Activated naive CD4-positive, alpha-beta T cell treated with anti-CD3 and anti-CD28 coated beads for 36 hours (primary cell): ENCODE data around the gene CD109. TPM values are rescaled to one million over a fixed set of nuclear protein-coding genes. Genes with fewer than 3 reads are reported as not detected.
"Not testable (repeated sequence)": the region's sequence is repeated elsewhere in the genome, so short reads cannot be mapped to it uniquely, and the experiment has no call there.

ENCODE experiments used
- CTCF ChIA-PET: fragments of 350-600 bp; sonication (Branson Sonifier 250); formaldehyde crosslinking; loops from one replicate; lab custom pipeline; 2021; ENCODE audit warnings: antibody characterized with exemption; lab: Charles Lee
- DNase-seq: peaks from one replicate; pipeline ENCODE4 v3.0.0-alpha.2; 2020
- H3K27ac Mint-ChIP-seq: one replicate; pipeline ENCODE4 v1.8.0; 2021; ENCODE audit warnings: mild to moderate bottlenecking, mixed read lengths
- H3K27me3 Mint-ChIP-seq: one replicate; pipeline ENCODE4 v1.8.0; 2021; ENCODE audit warnings: low read depth, mixed read lengths
- H3K36me3 Mint-ChIP-seq: one replicate; pipeline ENCODE4 v1.8.0; 2021; ENCODE audit warnings: low read depth, mixed read lengths
- H3K4me1 Mint-ChIP-seq: one replicate; pipeline ENCODE4 v1.8.0; 2021; ENCODE audit warnings: low read depth, mixed read lengths
- H3K4me3 Mint-ChIP-seq: one replicate; pipeline ENCODE4 v1.8.0; 2021; ENCODE audit warnings: mild to moderate bottlenecking, moderate library complexity, mixed read lengths
- H3K9me3 Mint-ChIP-seq: one replicate; pipeline ENCODE4 v1.8.0; 2021; ENCODE audit warnings: mixed read lengths
- intact Hi-C: fragments of 100-400 bp; cut with micrococcal nuclease; formaldehyde crosslinking; loops from one replicate; pipeline ENCODE4 v1.15.1; 2023
- total RNA-seq, 2 experiments: library from RNA; stranded (reverse); gene quantifications; one replicate each; pipeline ENCODE4 v1.2.3, GENCODE V29; 2021

The CD109 gene
- total RNA-seq, 2 experiments from 2014 or later: 6.7 to 7.6 TPM

DNA sequence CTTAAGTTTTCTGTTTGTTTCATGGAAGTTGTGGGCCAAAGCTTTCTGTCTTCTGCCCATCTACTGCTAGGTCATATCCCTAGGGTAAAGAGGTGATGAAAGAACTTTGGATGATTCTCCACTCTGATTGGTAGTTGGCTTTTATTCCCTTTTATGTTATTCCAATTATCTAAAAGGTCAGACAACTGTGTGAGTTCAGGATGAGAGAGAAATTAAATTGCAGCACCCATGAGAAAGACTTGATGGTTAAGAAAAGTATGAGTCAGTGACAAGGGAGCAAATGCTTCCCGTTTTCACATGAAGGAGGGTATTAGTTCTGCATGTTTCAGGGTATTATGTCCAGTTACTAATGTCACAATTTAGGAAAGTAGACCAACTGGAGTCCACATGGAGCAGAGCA lies 136.3 kb downstream of the CD109 start:
- peaks cover 1% of the 10 kb centered on the region for H3K36me3 Mint-ChIP-seq
- no peak overlapping the region for H3K27ac Mint-ChIP-seq
- H3K27me3 Mint-ChIP-seq: no peaks in the 10 kb centered on the region
- no peak overlapping the region for H3K4me3 Mint-ChIP-seq
- CTCF ChIA-PET: no interaction called here
- no peak for DNase-seq
- intact Hi-C loops: no loop called here
- no peaks in the 10 kb centered on the region for H3K4me1 Mint-ChIP-seq
- H3K9me3 Mint-ChIP-seq: no peaks in the 10 kb centered on the region

DNA sequence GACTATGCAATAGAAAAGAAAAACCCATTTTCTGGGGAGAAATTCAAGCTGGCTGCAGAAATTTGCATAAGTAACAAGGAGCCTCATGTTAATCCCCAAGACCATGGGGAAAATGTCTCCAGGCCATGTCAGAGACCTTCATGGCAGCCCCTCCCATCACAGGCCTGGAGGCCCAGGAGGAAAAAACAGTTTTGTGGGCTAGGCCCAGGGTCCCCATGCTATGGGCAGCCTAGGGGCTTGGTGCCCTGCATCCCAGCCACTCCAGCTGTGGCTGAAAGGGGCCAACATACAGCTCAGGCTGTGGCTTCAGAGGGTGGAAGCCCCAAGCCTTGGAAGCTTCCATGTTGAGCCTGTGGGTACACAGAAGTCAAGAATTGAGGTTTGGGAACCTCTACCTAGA lies 148.7 kb downstream of the CD109 start:
- H3K27me3 Mint-ChIP-seq, DNase-seq, intact Hi-C loops, H3K27ac Mint-ChIP-seq, H3K4me1 Mint-ChIP-seq, CTCF ChIA-PET, H3K4me3 Mint-ChIP-seq, H3K9me3 Mint-ChIP-seq, H3K36me3 Mint-ChIP-seq: not testable (repeated sequence)

DNA sequence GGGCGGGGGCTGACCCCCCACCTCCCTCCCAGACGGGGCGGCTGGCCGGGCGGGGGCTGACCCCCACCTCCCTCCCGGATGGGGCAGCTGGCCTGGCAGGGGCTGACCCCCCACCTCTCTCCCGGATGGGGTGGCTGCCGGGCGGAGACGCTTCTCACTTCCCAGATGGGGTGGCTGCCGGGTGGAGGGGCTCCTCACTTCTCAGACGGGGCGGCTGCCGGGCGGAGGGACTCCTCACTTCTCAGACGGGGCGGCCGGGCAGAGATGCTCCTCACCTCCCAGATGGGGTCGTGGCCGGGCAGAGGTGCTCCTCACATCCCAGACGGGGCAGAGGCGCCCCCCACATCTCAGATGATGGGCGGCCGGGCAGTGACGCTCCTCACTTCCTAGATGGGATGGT lies 155.0 kb downstream of the CD109 start:
- intact Hi-C loops: loop anchor here (10.0 kb wide), 2 partner anchors 124 to 724 kb away; no protein-coding TSS in a partner anchor
- CTCF ChIA-PET, H3K9me3 Mint-ChIP-seq, DNase-seq, H3K27ac Mint-ChIP-seq, H3K4me3 Mint-ChIP-seq, H3K27me3 Mint-ChIP-seq, H3K36me3 Mint-ChIP-seq, H3K4me1 Mint-ChIP-seq: not testable (repeated sequence)

DNA sequence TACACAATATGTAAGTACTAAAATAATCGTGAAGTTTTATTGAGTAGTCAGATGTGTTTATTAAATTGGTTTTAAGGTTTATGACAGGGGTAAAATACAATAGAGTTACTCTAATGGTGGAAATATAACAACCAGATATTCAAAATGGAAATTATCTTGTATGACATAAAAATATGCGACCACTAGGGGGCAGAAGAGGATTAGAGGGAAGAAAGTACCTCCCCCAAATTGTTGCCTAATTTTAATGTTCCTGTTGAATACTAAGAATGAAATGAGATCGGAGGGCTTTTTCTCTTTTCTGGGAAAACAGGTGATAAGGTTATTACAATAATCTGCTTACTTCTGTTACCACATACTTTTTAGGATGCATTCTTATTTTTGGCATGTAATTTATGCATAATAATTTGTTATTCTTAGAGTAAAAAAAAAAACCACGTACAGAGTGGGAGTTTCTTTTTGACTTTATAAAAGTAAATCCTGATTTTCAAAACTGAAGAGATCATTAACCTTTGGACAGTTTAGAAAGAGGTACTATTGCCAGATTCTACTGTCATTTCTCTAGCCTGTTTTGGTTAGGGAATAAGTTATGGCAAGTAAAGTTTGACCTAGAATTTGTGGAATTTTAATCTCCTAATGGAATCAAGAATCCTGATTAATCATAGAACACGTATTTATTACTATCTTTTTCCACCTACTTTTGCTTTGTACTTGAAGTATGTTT lies 159.2 kb downstream of the CD109 start:
- Mint-ChIP-seq H3K27me3 (no peaks in the 10 kb centered on the region), H3K4me1 (no peaks in the 10 kb centered on the region), H3K9me3 (no peaks in the 10 kb centered on the region), H3K4me3 (no peak overlapping the region), H3K27ac (no peak overlapping the region), H3K36me3 (peaks cover under 1% of the 10 kb centered on the region)
- DNase-seq: peak; percentile 6
- intact Hi-C loops: loop anchor here (1.0 to 10.0 kb wide), 6 partner anchors 116 to 1354 kb away; no protein-coding TSS in a partner anchor
- CTCF ChIA-PET: interaction anchor here (0.9 to 4.5 kb wide), 7 partner anchors 25 to 1354 kb away, joined by 3 to 37 read pairs (median 4); no protein-coding TSS in a partner anchor

DNA sequence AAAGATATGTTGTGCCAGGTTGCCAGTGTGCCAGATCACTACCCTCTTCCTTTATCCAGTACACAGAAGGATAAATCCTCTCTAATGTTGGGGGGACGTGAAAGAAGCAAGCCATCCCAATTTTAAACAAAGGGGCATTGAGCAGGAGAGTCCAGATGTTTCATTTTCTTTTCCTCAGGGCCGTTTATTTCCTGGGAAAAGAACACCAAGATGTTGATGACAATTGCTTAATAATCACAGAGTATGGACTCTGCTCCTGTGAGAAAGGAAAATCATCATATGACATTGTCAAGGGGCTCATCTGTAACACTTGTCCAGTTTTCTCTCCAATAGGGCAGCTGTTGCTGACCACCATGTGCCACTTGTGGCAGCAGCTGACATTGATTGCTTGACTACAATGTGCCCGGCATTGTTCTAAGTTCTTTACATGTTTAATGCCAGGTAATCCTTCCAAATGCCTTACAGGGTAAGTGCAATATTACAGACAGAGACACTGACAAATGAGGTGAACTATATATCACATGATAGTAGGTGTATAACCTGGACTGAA lies 161.4 kb downstream of the CD109 start:
- no peaks in the 10 kb centered on the region for H3K36me3 Mint-ChIP-seq
- intact Hi-C loops: loop anchor here (10.0 kb wide), 2 partner anchors 117 to 717 kb away; no protein-coding TSS in a partner anchor
- no peaks in the 10 kb centered on the region for H3K27me3 Mint-ChIP-seq
- no peak overlapping the region for H3K4me3 Mint-ChIP-seq
- no peak overlapping the region for H3K27ac Mint-ChIP-seq
- CTCF ChIA-PET: interaction anchor here (1.9 kb wide), 1 partner anchor 1351 kb away, joined by 7 read pairs; no protein-coding TSS in a partner anchor
- DNase-seq: no peak
- no peaks in the 10 kb centered on the region for H3K9me3 Mint-ChIP-seq
- no peaks in the 10 kb centered on the region for H3K4me1 Mint-ChIP-seq

DNA sequence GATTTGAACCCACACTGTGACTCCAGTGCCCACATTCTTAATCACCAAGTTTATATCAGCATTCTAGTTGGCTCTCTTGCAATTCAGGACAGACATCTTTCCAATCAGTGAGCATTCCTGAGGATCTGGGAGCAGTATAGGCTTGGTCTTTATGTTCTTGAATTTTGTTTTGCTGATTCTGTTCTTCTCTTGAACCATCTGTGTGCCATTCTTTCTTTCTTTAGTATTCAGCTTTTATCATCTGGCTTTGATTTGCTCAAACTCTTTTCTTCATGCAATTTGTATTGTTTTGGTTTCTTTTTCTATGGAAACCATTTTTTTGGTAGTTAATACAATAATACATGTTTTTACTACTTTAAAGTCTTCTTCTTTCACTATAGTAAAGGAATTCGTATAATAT lies 162.4 kb downstream of the CD109 start:
- intact Hi-C loops: loop anchor here (10.0 kb wide), 2 partner anchors 116 to 716 kb away; no protein-coding TSS in a partner anchor
- H3K27me3 Mint-ChIP-seq: no peaks in the 10 kb centered on the region
- H3K4me1 Mint-ChIP-seq: no peaks in the 10 kb centered on the region
- no peaks in the 10 kb centered on the region for H3K9me3 Mint-ChIP-seq
- H3K36me3 Mint-ChIP-seq: no peaks in the 10 kb centered on the region
- no peak for DNase-seq
- H3K27ac Mint-ChIP-seq: no peak overlapping the region
- no peak overlapping the region for H3K4me3 Mint-ChIP-seq
- CTCF ChIA-PET: interaction anchor here (1.1 to 1.9 kb wide), 2 partner anchors 28 to 1351 kb away, joined by 3 to 7 read pairs; no protein-coding TSS in a partner anchor

DNA sequence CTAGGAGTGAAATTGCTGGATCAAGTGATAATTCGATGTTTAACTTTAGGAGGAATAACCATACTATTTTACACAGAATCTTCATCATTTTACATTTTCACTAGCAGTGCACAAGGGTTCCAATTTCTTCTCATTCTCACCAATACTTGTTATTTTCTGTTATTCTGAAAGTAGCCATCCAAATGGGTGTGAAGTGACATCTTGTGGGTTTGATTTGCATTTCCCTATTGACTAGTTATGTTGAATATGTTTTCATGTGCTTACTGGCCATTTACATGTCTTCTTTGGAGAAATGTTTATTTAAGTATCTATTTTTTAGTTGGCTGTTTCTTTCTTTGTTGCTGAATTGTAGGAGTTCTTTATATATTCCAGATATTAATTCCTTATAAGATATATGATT lies 164.3 kb downstream of the CD109 start:
- intact Hi-C loops: no loop called here
- Mint-ChIP-seq H3K36me3 (no peaks in the 10 kb centered on the region), H3K4me3 (no peak overlapping the region), H3K4me1 (no peaks in the 10 kb centered on the region), H3K9me3 (no peaks in the 10 kb centered on the region), H3K27me3 (no peaks in the 10 kb centered on the region), H3K27ac (no peak overlapping the region)
- CTCF ChIA-PET: interaction anchor here (1.4 kb wide), 2 partner anchors 232 to 1348 kb away, joined by 3 to 5 read pairs; no protein-coding TSS in a partner anchor
- no peak for DNase-seq

DNA sequence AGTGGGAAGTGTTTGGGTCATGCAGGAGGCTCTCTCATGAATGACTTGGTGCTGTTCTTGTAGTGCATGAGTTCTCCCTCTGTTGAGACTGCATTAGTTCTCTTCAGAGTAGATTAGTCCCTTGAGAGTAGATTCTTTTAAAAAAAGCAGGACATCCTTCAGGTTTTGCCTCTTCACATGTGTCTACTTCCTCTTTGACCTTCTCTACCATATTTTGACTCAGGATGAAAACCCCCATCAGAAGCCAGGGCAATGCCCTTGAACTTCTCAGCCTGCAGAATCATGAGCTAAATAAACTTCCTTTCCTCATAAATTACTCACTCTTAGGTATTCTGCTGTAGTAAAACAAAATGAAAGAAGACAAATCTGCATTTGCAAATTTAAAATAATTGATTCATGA lies 170.3 kb downstream of the CD109 start:
- Mint-ChIP-seq H3K27ac (no peak overlapping the region), H3K4me1 (no peaks in the 10 kb centered on the region), H3K9me3 (no peaks in the 10 kb centered on the region), H3K36me3 (no peaks in the 10 kb centered on the region), H3K27me3 (no peaks in the 10 kb centered on the region), H3K4me3 (no peak overlapping the region)
- no peak for DNase-seq
- intact Hi-C loops: loop anchor here (5.0 kb wide), 1 partner anchor 36 kb away; no protein-coding TSS in a partner anchor
- CTCF ChIA-PET: no interaction called here

DNA sequence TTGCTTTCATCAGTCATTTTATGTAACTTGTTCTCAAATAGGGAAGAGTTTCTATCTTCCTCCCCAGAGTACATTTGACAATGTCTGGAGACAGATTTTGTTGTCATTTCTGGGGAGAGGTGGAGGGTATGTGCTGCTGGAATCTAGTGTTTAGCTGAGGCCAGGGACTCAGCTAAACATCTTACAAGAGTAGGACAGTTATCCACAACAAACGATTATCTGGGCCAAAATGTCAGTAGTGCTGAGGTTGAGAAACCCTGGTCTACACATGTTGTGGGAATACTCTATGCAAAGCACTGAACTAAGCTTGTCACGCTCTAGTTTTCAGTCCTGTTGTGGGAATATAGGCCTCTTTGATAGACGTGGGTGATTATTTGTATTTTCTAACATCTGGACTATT lies 171.4 kb downstream of the CD109 start:
- Mint-ChIP-seq H3K27me3 (no peaks in the 10 kb centered on the region), H3K9me3 (no peaks in the 10 kb centered on the region), H3K4me3 (no peak overlapping the region), H3K4me1 (no peaks in the 10 kb centered on the region), H3K36me3 (no peaks in the 10 kb centered on the region), H3K27ac (no peak overlapping the region)
- intact Hi-C loops: loop anchor here (5.0 kb wide), 1 partner anchor 35 kb away; no protein-coding TSS in a partner anchor
- CTCF ChIA-PET: no interaction called here
- DNase-seq: no peak

DNA sequence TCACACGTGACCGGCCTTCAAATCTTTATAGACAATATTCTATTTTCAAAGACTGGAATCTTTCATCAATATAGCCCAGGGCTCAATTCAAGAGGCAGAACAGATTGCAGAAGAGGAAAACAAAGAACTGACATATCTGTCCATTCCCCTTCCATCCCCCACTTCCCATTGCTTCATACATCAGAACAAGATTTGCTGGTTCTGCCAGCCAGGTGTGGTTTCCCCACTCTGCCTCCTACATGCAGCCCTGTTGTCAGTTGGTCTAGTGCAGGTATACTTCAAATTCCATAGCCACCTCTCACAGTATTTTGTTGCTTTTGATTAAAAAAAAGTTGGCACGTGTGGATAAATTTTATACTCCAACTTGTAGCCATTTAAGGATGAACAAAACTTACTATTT lies 174.9 kb downstream of the CD109 start:
- intact Hi-C loops: no loop called here
- Mint-ChIP-seq H3K4me1 (no peaks in the 10 kb centered on the region), H3K9me3 (no peaks in the 10 kb centered on the region), H3K4me3 (no peak overlapping the region), H3K27me3 (peaks cover 2% of the 10 kb centered on the region), H3K36me3 (no peaks in the 10 kb centered on the region), H3K27ac (no peak overlapping the region)
- CTCF ChIA-PET: no interaction called here
- DNase-seq: no peak

DNA sequence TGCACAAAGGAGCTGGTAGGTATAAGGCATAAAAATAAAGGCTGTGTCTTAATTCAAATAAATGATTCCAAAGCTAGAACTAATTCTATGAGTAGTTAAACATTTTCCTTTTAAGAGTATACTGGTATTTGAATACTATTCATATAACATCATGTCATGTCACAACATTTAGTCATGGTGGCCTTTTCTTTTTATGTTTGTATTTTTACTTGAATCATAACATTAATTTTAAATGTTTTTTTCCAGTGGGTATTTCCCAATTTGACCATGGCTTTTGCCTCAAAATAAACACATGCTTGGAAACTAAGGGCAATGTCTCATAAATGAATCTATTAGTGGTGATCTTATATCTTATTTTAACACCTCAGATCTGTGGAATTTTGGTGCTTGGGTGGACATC lies 177.1 kb downstream of the CD109 start:
- DNase-seq: no peak
- H3K4me1 Mint-ChIP-seq: no peaks in the 10 kb centered on the region
- CTCF ChIA-PET: no interaction called here
- intact Hi-C loops: no loop called here
- H3K4me3 Mint-ChIP-seq: no peak overlapping the region
- no peaks in the 10 kb centered on the region for H3K36me3 Mint-ChIP-seq
- H3K27me3 Mint-ChIP-seq: peaks cover 2% of the 10 kb centered on the region
- H3K9me3 Mint-ChIP-seq: no peaks in the 10 kb centered on the region
- no peak overlapping the region for H3K27ac Mint-ChIP-seq
